Posterior cingulate gyrus (tissue), 11 donors: ENCODE measurements around the gene IGF2BP1.

Experiments used
- DNase-seq, 10 donors: peaks; one replicate each; pipeline versions ENCODE4 v3.0.0 to v3.0.0-alpha.2; 2020 to 2021; ENCODE audit warnings: mixed read lengths in 3 of 10
- intact Hi-C: fragments of 100-400 bp; cut with DNase I; formaldehyde crosslinking; loops from one replicate; pipeline ENCODE4 v1.15.1; 2023

IGF2BP1 gene

DNA sequence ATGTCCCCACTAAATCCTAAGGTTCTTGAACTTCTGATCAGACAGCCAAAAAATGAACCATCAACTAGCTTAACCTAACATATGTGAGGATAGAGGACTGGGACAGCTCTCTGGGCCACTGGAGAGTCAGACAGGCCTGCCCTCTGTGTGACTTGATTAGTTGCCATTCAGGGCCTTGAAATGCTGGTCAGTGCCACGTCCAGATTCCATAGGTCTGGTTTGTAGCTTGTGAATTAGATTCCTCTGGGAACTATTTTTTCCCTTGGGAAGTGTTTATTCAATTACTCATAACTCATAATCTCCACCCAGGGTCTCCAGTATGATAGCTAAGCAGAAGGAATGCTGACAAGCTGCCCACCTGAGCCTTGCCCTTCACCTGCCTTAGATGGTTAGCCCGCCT is 48.2 kb downstream of the IGF2BP1 start:
- no peak for DNase-seq
- intact Hi-C loops, result no loop called here

DNA sequence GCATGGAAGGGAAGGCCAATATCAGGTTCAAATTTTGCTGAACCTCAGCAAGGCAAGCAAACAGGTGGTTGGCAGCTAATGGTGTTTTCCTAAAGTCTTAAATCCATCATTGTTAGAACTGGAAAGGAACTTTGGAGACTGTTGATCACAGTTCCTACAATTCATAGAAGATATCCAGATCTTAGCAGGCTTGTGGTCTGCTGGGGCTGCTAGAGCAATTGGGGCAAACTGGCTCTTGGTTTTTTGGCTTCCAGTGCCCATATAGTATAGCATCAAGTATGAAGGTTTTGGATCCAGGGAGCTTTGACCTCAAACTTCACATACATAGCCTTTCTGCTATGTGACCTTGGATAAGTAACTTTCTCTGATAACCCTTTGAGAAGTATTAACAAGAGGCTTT is 49.7 kb downstream of the IGF2BP1 start:
- intact Hi-C loops, result no loop called here

DNA sequence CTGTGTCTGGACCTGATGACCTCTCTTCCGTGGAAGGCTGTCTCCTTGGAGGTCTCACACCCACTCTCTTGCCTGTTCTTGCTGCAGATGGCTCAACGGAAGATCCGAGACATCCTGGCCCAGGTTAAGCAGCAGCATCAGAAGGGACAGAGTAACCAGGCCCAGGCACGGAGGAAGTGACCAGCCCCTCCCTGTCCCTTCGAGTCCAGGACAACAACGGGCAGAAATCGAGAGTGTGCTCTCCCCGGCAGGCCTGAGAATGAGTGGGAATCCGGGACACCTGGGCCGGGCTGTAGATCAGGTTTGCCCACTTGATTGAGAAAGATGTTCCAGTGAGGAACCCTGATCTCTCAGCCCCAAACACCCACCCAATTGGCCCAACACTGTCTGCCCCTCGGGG is 52.1 kb downstream of the IGF2BP1 start:
- intact Hi-C loops, result no loop called here
- no peak for DNase-seq

More for the DNA sequence above, 49.7 kb downstream of the IGF2BP1 start:
- no peak for DNase-seq

DNA sequence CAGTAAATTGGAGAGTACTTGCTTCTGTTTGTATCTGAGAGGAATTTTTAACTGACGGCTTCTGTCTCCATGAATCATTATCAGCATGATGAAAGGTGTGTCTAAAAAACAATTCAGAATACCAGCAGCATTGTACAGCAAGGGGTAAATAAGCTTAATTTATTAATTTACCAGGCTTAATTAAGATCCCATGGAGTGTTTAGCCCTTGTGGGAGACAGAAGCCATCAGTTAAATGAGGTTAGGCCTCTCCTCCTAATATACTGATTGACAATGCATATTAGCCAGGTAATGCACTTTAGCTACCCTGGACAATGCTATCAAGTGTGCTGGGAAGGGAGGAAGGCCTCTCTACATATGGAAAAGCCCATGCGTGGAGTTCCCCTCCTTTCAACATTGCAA is 53.4 kb downstream of the IGF2BP1 start:
- no peak for DNase-seq
- intact Hi-C loops, result no loop called here

DNA sequence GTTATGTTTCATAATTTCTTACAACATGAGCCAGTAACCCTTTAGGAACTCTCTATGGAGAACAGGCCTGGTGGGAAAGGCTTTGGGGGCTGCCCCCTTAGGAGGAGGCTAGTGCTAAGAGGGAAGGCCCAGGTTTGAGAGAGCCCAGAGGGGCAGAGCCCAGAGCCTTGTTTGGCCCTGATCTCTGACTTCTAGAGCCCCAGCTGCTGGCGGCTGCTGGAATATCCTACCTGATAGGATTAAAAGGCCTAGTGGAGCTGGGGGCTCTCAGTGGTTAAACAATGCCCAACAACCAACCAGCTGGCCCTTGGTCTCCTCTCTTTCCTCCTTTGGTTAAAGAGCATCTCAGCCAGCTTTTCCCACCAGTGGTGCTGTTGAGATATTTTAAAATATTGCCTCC is 54.1 kb downstream of the IGF2BP1 start:
- intact Hi-C loops, result no loop called here
- DNase-seq, result peak in 1 of 10 donors; percentile 49

DNA sequence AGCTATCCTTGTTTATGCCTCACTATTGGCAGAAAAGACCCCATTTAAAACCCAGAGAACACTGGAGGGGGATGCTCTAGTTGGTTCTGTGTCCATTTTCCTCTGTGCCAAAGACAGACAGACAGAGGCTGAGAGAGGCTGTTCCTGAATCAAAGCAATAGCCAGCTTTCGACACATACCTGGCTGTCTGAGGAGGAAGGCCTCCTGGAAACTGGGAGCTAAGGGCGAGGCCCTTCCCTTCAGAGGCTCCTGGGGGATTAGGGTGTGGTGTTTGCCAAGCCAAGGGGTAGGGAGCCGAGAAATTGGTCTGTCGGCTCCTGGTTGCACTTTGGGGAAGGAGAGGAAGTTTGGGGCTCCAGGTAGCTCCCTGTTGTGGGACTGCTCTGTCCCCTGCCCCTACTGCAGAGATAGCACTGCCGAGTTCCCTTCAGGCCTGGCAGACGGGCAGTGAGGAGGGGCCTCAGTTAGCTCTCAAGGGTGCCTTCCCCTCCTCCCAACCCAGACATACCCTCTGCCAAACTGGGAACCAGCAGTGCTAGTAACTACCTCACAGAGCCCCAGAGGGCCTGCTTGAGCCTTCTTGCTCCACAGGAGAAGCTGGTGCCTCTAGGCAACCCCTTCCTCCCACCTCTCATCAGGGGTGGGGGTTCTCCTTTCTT is 56.1 kb downstream of the IGF2BP1 start:
- peak in 1 of 10 donors; percentile 11 for DNase-seq

DNA sequence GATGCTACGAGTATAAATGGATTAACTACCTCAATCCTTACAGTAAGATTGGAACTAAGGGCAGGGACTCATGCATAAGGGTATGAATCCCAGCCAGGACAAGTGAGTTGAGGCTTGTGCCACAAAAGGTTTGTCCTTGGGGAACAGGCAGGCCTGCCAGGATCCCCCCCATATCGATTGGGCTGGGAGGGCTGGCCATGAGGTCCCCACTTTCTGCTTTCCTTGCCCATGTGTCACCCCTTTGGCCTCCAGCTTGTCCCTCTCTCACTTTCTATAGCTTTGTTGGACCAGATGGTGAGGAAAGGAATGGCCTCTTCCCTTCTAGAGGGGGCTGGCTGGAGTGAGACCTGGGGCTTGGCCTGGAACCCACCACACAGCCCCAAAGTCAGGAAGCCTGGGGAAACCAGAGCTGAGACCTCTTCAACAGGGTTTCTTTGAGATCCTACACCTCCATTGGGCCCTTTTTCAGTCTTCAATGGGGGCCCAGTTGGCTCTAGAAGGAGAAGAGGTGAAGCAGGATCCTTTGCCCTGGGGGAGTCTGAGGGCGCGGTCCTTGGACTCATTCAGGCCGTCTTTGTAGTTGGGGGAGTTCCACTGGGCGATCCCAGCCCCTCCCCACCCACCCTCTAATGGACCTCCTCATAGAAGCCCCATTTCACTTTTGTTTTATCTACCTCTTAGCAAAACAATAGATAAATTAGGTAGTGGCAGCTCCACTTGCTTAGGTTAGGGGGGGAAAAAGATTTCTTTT is 57.3 kb downstream of the IGF2BP1 start:
- DNase-seq, result peak in 1 of 10 donors; percentile 55
- intact Hi-C loops, result no loop called here

More for the DNA sequence above, 56.1 kb downstream of the IGF2BP1 start:
- intact Hi-C loops, result no loop called here

DNA sequence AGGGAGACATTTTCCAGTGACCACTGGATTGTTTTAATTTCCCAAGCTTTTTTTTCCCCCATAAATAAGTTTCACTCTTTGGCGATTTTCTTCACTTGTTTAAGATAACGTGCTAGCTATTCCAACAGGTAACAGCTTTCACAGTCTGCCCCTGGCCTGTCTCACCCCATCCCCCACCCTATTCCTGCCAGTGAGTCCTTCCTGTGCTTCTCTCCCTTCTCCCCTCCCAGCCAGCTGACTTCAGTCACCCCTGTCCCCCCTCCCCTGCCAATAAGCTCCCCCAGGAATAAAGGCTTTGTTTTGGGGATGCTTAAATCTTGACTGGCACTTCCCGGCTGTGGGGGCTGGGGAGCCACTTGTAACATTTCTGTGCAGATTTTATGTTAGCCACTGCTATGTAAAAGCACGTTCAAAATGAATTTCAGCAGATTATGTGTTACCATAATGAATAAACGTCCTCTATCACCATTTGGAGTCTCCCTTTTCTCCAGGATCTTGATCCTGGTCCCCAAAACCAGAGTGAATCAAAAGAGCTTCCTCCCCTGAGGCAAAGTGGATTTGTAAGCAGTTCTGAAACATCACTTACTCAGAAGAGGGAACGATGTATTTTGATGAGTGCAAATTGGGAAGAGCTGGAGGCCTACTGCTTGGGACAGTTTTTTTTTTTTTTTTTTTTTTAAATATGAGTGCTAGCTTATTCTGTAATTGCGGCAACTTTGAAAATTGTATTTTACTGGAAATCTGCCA is 58.2 kb downstream of the IGF2BP1 start:
- intact Hi-C loops, result no loop called here
- peak in 1 of 10 donors; percentile 4 for DNase-seq

DNA sequence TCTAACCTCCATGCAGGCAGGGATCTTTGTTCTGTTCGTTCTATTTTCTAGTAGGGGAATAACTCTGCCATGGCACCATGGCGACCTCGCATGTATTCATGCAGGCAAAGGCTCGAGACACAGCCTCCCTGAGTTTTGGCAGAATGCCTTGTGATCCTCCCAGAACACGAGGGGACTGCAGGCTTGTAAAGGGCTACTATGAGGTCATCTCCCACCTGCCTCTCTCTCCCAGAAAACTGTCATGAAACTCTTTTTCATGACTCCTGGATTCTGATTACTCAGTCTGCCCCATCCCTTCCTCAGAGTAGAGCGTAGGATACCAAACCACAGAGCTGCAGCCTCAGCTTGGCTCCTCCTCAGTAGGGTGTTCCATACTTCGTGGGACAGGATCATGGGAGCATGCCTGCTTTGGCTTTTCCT is 64.3 kb downstream of the IGF2BP1 start:
- DNase-seq, result no peak
- intact Hi-C loops, result no loop called here

DNA sequence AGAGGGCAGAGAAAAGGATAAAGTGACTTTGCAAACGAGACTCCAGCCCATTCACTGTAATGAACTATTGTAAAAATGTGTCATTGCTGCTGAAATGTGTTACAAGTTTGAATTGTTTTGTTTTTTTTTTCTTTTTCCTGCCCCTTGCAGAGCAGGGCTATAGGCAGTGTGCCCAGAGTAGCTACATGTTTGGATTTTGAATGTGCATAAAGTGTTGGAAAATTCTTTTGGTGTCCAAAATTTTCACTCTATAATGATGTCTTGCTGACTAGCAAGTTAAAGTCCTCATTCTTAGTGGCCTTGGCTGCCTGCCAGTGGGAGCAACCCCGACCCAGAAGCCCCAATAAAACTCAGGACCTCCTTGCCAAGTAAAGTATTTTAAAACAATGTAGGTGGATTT is 66.5 kb downstream of the IGF2BP1 start:
- intact Hi-C loops, result no loop called here
- peak in 8 of 10 donors; percentile 23 to 87 (median 48) for DNase-seq

DNA sequence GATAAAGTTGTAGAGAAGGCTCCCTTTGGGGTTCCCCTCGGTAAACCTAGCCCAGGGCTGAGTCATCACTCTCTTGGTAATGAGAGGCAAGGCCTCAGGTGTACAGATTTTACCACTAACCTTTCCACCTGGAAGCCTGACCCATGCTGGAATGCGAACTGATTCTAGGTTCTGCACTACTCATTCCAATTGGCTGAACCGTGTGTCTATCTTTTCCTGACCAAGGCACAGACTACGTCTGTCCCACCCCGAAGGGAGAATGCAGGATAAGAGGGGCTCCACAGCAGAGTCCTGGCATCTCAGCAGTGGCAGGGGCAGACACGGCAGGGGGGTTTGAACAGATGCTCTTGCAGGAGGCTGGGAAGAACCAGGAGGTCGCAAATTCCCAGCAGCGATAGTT is 70.0 kb downstream of the IGF2BP1 start:
- DNase-seq, result no peak
- intact Hi-C loops, result no loop called here

DNA sequence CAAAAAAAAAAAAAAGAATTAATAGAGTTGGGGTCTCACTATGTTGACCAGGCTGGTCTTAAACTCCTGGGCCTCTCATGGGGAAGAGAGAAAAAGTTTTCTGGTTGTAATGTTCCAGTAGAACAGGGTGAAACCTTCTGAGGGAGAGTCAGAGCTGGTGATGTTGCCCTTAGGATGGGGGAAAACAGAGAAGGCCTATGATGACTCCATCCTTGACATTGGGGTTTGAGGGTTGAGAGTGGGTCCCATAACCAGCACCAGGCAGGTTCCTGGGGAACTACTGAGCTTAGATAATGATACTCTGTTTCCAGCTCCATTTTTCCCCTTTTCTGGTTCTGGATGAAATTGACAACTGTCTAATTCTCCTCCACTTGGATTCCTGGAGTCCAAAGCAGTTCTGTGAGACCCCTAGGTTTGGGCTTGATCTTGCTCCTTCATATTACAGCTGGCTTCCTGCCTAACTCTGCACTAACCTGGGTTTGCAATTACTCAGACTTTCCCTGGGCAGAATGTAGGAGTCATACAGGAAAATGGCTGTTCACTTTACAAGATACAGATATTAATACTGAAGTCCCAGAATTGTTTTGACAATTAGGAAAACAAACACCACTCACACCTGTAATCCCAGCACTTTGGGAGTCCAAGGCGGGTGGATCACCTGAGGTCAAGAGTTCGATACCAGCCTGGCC is 72.5 kb downstream of the IGF2BP1 start:
- intact Hi-C loops, result no loop called here
- no peak for DNase-seq

DNA sequence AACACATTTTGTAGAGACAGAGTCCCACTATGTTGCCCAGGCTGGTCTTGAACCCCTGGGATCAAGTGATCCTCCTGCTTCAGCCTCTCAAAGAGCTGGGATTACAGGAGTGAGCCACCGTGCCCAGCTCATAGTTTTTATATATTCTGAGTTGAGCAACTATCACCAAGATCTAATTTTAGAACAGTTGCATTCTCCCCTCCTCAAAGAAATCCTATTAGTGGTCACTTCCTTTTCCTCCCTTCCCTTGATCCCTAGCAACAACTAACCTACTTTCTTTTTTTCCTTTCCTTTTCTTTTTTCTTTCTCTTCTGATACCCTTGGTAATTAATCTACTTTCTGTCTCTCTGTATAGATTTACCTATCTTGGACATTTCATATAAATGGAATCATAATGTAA is 73.9 kb downstream of the IGF2BP1 start:
- intact Hi-C loops, result no loop called here
- no peak for DNase-seq

DNA sequence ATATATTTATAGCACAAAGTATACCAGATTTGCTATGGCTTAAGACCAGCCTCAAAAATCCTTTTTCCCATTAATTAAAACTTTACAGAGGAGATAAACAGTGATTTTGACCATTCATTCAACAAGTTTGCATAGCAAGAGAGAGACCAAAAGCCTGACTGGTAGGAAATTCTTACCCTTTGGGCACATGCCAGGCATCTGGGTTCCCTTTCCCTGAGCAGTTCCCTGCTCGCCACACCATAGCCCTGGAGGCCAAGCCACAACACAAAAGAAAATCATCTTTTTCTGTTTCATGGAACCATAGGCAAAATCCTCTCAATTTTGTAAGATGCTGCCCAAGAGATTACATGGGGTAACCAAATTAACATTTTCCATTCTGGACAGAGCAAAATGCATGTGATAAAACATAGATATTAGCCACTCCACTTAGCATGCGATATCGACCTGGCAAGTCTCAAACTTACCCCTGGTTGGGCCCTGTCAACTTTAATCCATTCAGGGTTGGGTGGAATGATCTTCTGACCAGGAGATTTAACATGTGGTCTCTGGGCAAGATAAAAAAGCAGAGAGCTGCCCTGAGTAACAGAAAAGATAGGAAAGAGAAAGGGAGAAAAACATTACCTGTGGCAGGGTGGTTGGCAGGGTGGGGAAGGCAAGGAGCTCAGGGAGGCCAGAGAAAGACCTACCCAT is 77.8 kb downstream of the IGF2BP1 start:
- DNase-seq, result no peak

DNA sequence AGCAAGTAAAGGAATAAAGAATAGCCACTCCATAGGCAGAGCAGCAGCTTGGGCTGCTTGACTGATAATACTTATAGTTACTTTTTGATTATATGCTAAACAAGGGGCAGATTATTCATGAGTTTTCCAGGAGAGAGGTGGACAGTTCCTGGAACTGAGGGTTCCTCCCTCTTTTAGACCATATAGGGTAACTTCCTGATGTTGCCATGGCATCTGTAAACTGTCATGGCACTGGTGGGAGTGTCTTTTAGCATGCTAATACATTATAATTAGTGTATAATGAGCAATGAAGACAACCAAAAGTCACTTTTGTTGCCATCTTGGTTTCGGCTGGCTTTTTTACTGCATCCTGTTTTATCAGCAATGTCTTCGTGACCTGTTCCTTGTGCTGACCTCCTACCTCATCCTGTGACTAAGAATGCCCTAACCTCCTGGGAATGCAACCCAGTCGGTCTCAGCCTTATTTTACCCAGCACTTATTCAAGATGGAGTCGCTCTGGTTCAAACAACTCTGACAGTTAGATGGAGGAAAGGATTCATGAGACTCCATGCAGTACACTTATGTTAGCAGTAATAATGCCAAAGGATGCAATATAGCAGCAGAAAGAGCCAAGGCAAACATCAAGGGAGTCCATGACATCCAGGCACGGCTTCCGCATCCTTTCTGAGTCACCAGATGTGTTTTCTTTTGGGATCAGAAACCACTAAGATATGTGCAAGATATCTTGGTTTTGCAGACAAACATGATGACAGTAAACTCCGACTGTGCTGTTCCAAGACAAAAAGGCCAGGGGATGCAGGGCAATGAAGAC is 79.6 kb downstream of the IGF2BP1 start:
- intact Hi-C loops, result no loop called here
- no peak for DNase-seq

More for the DNA sequence above, 77.8 kb downstream of the IGF2BP1 start:
- intact Hi-C loops, result no loop called here

DNA sequence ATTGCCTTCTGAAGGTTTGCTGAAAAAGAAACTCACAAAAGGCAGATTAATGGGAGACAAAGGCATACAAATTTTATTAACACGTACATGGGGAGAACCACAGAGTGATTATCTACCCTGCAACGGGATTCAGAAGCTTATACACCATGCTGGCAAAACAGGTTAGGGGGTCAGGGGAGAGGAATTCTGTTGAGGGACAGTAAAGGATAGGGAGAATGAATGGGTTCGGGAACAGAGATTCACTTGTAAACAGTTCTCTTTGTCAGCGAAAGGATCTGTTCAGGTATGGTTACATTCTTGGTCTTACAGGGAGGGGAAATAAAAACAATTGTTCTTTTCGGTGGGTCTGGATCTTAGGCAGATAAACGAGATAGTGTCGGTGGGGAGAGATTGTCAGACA is 81.1 kb downstream of the IGF2BP1 start:
- no peak for DNase-seq
- intact Hi-C loops, result no loop called here

DNA sequence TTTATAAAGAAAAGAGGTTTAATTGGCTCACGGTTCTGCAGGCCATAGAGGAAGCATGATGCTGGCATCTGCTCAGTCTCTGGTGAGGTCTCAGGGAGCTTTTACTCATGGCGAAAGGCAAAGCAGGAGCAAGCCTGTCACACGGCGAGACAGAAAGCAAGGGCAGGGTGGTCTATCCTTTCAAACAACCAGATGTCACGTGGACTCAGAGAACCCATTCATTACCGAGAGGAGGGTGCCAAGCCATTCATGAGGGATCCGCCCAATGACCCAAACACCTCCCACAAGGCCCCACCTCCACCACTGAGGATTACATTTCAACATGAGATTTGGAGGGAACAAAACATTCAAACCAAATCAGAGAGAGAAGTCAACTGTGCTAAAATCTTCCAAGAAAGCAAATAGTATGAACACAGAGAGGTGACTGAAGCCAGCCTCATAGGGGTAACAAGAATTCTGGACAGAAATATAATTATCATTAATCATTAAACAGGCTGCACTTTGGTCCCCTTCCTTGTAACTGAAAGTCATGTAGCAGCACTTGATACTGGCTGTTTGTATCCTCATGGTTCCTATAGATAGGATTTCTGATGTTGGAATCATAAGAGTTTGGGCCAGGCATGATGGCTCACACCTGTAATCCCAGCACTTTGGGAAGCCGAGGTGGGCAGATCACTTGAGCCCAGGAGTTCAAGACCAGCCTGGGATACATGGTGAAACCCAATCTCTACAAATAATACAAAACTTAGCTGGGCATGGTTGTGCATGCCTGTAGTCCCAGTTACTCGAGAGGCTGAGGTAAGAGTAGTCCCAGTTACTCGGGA is 82.9 kb downstream of the IGF2BP1 start:
- DNase-seq, result no peak
- intact Hi-C loops, result loop anchor here (2.0 kb wide), 1 partner anchor 41 kb away; no protein-coding TSS in a partner anchor

DNA sequence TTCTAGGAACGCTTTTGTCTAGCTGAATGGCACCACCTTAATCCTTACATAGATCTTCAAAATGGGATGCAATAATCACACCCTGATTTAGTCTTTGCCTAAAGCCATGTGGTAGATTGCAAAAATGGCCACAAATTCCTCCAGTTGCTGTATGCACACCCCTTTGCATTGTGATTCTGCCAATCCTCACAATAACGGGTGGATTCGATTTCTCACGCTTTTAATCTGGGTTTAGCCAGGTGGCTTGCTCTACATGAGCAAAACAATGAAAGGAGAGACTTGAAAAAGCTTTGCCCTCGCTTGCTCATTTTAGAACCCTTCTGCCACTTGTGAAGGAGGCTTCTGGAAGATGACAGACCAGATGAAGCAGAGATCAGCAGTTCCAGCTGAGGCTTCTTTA is 85.0 kb downstream of the IGF2BP1 start:
- DNase-seq, result no peak
- intact Hi-C loops, result no loop called here
